GM19043 (cell line): ENCODE results near the gene RAB5B.
A peak's percentile ranks its signal among the peaks of the same experiment; 100 is the strongest.

Source experiments
- ATAC-seq: cut with Tn5 transposase; IDR thresholded peaks from one replicate; pipeline ENCODE4 v1.9.1; 2021; ENCODE audit warnings: low read depth; ENCODE audit not compliant: unreplicated experiment

RAB5B gene

GRCh38 chr12:55973599-55974307 lies at the start of gene RAB5B:
Gene RAB5B (plus strand): TSS chr12:55974078. CDS start chr12:55986961, 12,883 bp downstream.
- peak; percentile 89 for ATAC-seq

- no peak for ATAC-seq
Observed at GRCh38 chr12:55925371-55925770, 48.5 kb upstream of the RAB5B start.

- no peak for ATAC-seq
Observed at GRCh38 chr12:55925870-55926737, 47.8 kb upstream of the RAB5B start.

GRCh38 chr12:55926738-55927587 lies 46.9 kb upstream of the RAB5B start:
- ATAC-seq: peak; percentile 35

- ATAC-seq: peak; percentile 25
Observed at GRCh38 chr12:55927588-55928502, 46.0 kb upstream of the RAB5B start, which contains the start of gene PYM1. Gene PYM1 (minus strand): TSS chr12:55927894. CDS start chr12:55927761, 133 bp downstream.

- ATAC-seq: peak; percentile 38
Observed at GRCh38 chr12:55929306-55929791, 44.5 kb upstream of the RAB5B start.

GRCh38 chr12:55930771-55931316 lies 43.0 kb upstream of the RAB5B start, which contains the start of gene DGKA:
Gene DGKA (plus strand): TSS chr12:55931162. CDS start chr12:55936504, 5,342 bp downstream.
- no peak for ATAC-seq

- no peak for ATAC-seq
Observed at GRCh38 chr12:55931317-55931779, 42.5 kb upstream of the RAB5B start.

- ATAC-seq: no peak
Observed at GRCh38 chr12:55931780-55932550, 41.9 kb upstream of the RAB5B start.

GRCh38 chr12:55932551-55932910 lies 41.3 kb upstream of the RAB5B start:
- no peak for ATAC-seq

- no peak for ATAC-seq
Observed at GRCh38 chr12:55933169-55933798, 40.6 kb upstream of the RAB5B start.

- no peak for ATAC-seq
Observed at GRCh38 chr12:55933799-55934742, 39.8 kb upstream of the RAB5B start.

- ATAC-seq: no peak
Observed at GRCh38 chr12:55934773-55935172, 39.1 kb upstream of the RAB5B start.

- no peak for ATAC-seq
Observed at GRCh38 chr12:55935738-55936151, 38.1 kb upstream of the RAB5B start.

GRCh38 chr12:55937981-55938380 lies 35.9 kb upstream of the RAB5B start:
- ATAC-seq: no peak

- ATAC-seq: no peak
Observed at GRCh38 chr12:55938826-55939501, 34.9 kb upstream of the RAB5B start.
